Neural crest cell (in vitro differentiated cells): Measurements from ENCODE around the gene PYGL. TPM values are rescaled to one million over a fixed set of nuclear protein-coding genes. Genes with fewer than 3 reads are reported as not detected.
"Not testable (repeated sequence)": the region's sequence is repeated elsewhere in the genome, so short reads cannot be mapped to it uniquely, and the experiment has no call there.

Source experiments
- DNase-seq: peaks from one replicate; pipeline ENCODE4 v3.0.0; 2021; ENCODE audit warnings: low read depth, mixed read lengths, low spot score
- H3K27ac Mint-ChIP-seq: one replicate; pipeline ENCODE4 v1.8.0; 2021; ENCODE audit warnings: mild to moderate bottlenecking, mixed read lengths; ENCODE audit not compliant: unreplicated experiment
- H3K27me3 Mint-ChIP-seq: 2 replicates; pipeline ENCODE4 v1.8.0; 2021; ENCODE audit warnings: low read depth, mild to moderate bottlenecking, mixed read lengths
- H3K36me3 Mint-ChIP-seq: 2 replicates; pipeline ENCODE4 v1.8.0; 2021; ENCODE audit warnings: low read depth, mild to moderate bottlenecking, mixed read lengths
- H3K4me1 Mint-ChIP-seq: 2 replicates; pipeline ENCODE4 v1.8.0; 2021; ENCODE audit warnings: mixed read lengths
- H3K4me3 Mint-ChIP-seq: one replicate; pipeline ENCODE4 v1.8.0; 2021; ENCODE audit warnings: mild to moderate bottlenecking, mixed read lengths
- H3K9me3 Mint-ChIP-seq: 2 replicates; pipeline ENCODE4 v1.8.0; 2021; ENCODE audit warnings: mixed read lengths
- CTCF ChIP-seq: fragments of 200-600 bp; sonication (generic); conservative IDR thresholded peaks from 2 replicates; pipeline ENCODE4 v1.5.0; 2021; ENCODE audit warnings: antibody characterized with exemption, mild to moderate bottlenecking
- total RNA-seq: library from RNA; stranded (reverse); gene quantifications from 2 replicates; pipeline ENCODE4 v1.2.1, GENCODE V29; 2021

Gene PYGL
- total RNA-seq, 1 donor from 2014 or later, result 45.3 TPM

GRCh38 chr14:50963919-50964318 lies 19.6 kb upstream of the PYGL start:
- Mint-ChIP-seq H3K4me1 (peaks cover 12% of the 10 kb centered on the region), H3K27me3 (no peaks in the 10 kb centered on the region), H3K27ac (no peak overlapping the region), H3K4me3 (no peak overlapping the region), H3K36me3 (no peaks in the 10 kb centered on the region), H3K9me3 (no peaks in the 10 kb centered on the region)
- no peak for TF ChIP-seq CTCF
- DNase-seq, result no peak

- no peaks in the 10 kb centered on the region for H3K36me3 Mint-ChIP-seq
- peaks cover 10% of the 10 kb centered on the region for H3K4me1 Mint-ChIP-seq
- TF ChIP-seq CTCF, result no peak
- no peak for DNase-seq
- no peak overlapping the region for H3K27ac Mint-ChIP-seq
- H3K4me3 Mint-ChIP-seq, result no peak overlapping the region
- no peaks in the 10 kb centered on the region for H3K9me3 Mint-ChIP-seq
- H3K27me3 Mint-ChIP-seq, result no peaks in the 10 kb centered on the region
Observed at GRCh38 chr14:50961605-50962221, 17.4 kb upstream of the PYGL start.

- no peaks in the 10 kb centered on the region for H3K9me3 Mint-ChIP-seq
- H3K4me1 Mint-ChIP-seq, result peaks cover 23% of the 10 kb centered on the region
- no peak for TF ChIP-seq CTCF
- no peaks in the 10 kb centered on the region for H3K36me3 Mint-ChIP-seq
- no peak overlapping the region for H3K27ac Mint-ChIP-seq
- H3K27me3 Mint-ChIP-seq, result peaks cover 2% of the 10 kb centered on the region
- DNase-seq, result no peak
- H3K4me3 Mint-ChIP-seq, result no peak overlapping the region
Observed at GRCh38 chr14:50957296-50957695, 13.0 kb upstream of the PYGL start.

- H3K36me3 Mint-ChIP-seq, DNase-seq, H3K27me3 Mint-ChIP-seq, H3K9me3 Mint-ChIP-seq, H3K4me3 Mint-ChIP-seq, H3K27ac Mint-ChIP-seq: not testable (repeated sequence)
- peaks cover 18% of the 10 kb centered on the region for H3K4me1 Mint-ChIP-seq
Observed at GRCh38 chr14:50956421-50956820, 12.1 kb upstream of the PYGL start.

GRCh38 chr14:50955373-50956043 lies 11.2 kb upstream of the PYGL start:
- H3K9me3 Mint-ChIP-seq, result no peaks in the 10 kb centered on the region
- no peak for DNase-seq
- peaks cover 16% of the 10 kb centered on the region for H3K4me1 Mint-ChIP-seq
- peak; percentile 51 for TF ChIP-seq CTCF
- no peaks in the 10 kb centered on the region for H3K36me3 Mint-ChIP-seq
- peak overlapping the region; percentile 70 for H3K27ac Mint-ChIP-seq
- peaks cover 2% of the 10 kb centered on the region for H3K27me3 Mint-ChIP-seq
- H3K4me3 Mint-ChIP-seq, result no peak overlapping the region

GRCh38 chr14:50954811-50955372 lies 10.6 kb upstream of the PYGL start:
- Mint-ChIP-seq H3K27me3 (peaks cover 2% of the 10 kb centered on the region), H3K4me1 (peaks cover 16% of the 10 kb centered on the region), H3K27ac (peak overlapping the region; percentile 2), H3K4me3 (no peak overlapping the region), H3K36me3 (no peaks in the 10 kb centered on the region), H3K9me3 (no peaks in the 10 kb centered on the region)
- DNase-seq, result no peak
- TF ChIP-seq CTCF, result peak; percentile 73
